Keratinocyte (primary cell): ENCODE data around the gene CMSS1. TPM values are rescaled to one million over a fixed set of nuclear protein-coding genes. Genes with fewer than 3 reads are reported as not detected.

Experiments used
- DNase-seq: peaks from one replicate; pipeline ENCODE4 v3.0.0-alpha.2; 2011; ENCODE audit warnings: low read depth, missing footprints, low spot score
- FAIRE-seq: peaks from 2 replicates; lab custom pipeline; 2011; peaks lifted over from hg19 to GRCh38; lab: Jason Lieb, UNC
- H2AFZ ChIP-seq: 2 replicates; pipeline ENCODE4 v1.6.0; 2012; ENCODE audit warnings: low read length, control low read depth, inconsistent platforms; ENCODE audit not compliant: control insufficient read depth
- H3K27ac ChIP-seq: 2 replicates; pipeline ENCODE4 v1.5.1; 2011; ENCODE audit warnings: low read length; ENCODE audit not compliant: control insufficient read depth, insufficient read depth
- H3K27me3 ChIP-seq: 3 replicates; pipeline ENCODE4 v1.6.0; 2011; ENCODE audit warnings: low read length; ENCODE audit not compliant: control insufficient read depth, insufficient read depth; ENCODE audit errors: extremely low read depth
- H3K36me3 ChIP-seq, 2 experiments: 2 replicates in 1 of 2; 3 replicates in 1 of 2; pipeline ENCODE4 v1.5.1; 2011; ENCODE audit warnings: low read length in 2 of 2, mild to moderate bottlenecking in 1 of 2; ENCODE audit not compliant: control insufficient read depth in 2 of 2, insufficient read depth in 2 of 2; ENCODE audit errors: extremely low read depth in 1 of 2
- H3K4me1 ChIP-seq: 3 replicates; pipeline ENCODE4 v1.5.1; 2011; ENCODE audit warnings: low read length; ENCODE audit not compliant: control insufficient read depth, insufficient read depth; ENCODE audit errors: extremely low read depth
- H3K4me2 ChIP-seq: 3 replicates; pipeline ENCODE4 v1.6.0; 2011; ENCODE audit warnings: low read depth, low read length; ENCODE audit not compliant: control insufficient read depth, insufficient read depth; ENCODE audit errors: extremely low read depth
- H3K4me3 ChIP-seq, 3 experiments: fragments of 200-600 bp in 1 of 3; sonication (generic) in 1 of 3; 2 replicates in 2 of 3; 3 replicates in 1 of 3; pipeline ENCODE4 v1.5.1; 2011 to 2016; ENCODE audit warnings: low read length in 3 of 3, mild to moderate bottlenecking in 3 of 3, control low read depth in 2 of 3, inconsistent platforms in 1 of 3, low read depth in 1 of 3, mixed read lengths in 1 of 3, mixed run types in 1 of 3, moderate library complexity in 1 of 3; ENCODE audit not compliant: control insufficient read depth in 2 of 3, insufficient read depth in 2 of 3; ENCODE audit errors: extremely low read depth in 1 of 3
- H3K79me2 ChIP-seq: 2 replicates; pipeline ENCODE4 v1.6.0; 2012; ENCODE audit warnings: low read length; ENCODE audit not compliant: control insufficient read depth, insufficient read depth
- H3K9ac ChIP-seq: 3 replicates; pipeline ENCODE4 v1.6.0; 2011; ENCODE audit warnings: low read length; ENCODE audit not compliant: control insufficient read depth, insufficient read depth; ENCODE audit errors: extremely low read depth
- H3K9me1 ChIP-seq: 3 replicates; pipeline ENCODE4 v1.6.0; 2011; ENCODE audit warnings: low read length; ENCODE audit not compliant: control insufficient read depth, insufficient read depth; ENCODE audit errors: extremely low read depth
- H3K9me3 ChIP-seq: 2 replicates; pipeline ENCODE4 v1.5.1; 2012; ENCODE audit warnings: low read depth, low read length; ENCODE audit not compliant: control insufficient read depth
- H4K20me1 ChIP-seq: 3 replicates; pipeline ENCODE4 v1.6.0; 2011; ENCODE audit warnings: low read length; ENCODE audit not compliant: control insufficient read depth, insufficient read depth; ENCODE audit errors: extremely low read depth
- CTCF ChIP-seq, 3 experiments: IDR thresholded peaks in 1 of 3; conservative IDR thresholded peaks in 1 of 3; optimal IDR thresholded peaks in 1 of 3; 2 replicates in 2 of 3; 3 replicates in 1 of 3; pipeline versions ENCODE3 to v1.5.1; 2011; ENCODE audit warnings: low read length in 3 of 3, mild to moderate bottlenecking in 3 of 3, moderate library complexity in 2 of 3, control low read depth in 1 of 3, inconsistent platforms in 1 of 3; ENCODE audit not compliant: insufficient read depth in 2 of 3; ENCODE audit errors: extremely low read depth in 1 of 3
- EZH2 ChIP-seq: IDR thresholded peaks from one replicate; pipeline ENCODE4 v1.6.1; 2012; ENCODE audit warnings: inconsistent platforms, mild to moderate bottlenecking, low read length, moderate library complexity
- dilution Hi-C: fragments of 300-500 bp; cut with MboI; formaldehyde crosslinking; loops from one replicate; pipeline ENCODE4 v1.7.0; 2020; ENCODE audit warnings: low sequenced_read_pairs; ENCODE audit not compliant: extremely low pct_ligation_motif_present
- polyA plus RNA-seq, 5 experiments: library from polyadenylated mRNA; depleted of rRNA in 3 of 5; stranded (reverse) in 3 of 5; stranded (forward) in 1 of 5; unstranded in 1 of 5; fragments of >200 nt; gene quantifications; 1 replicate in 1 of 5; 2 replicates in 3 of 5; 3 replicates in 1 of 5; pipeline versions ENCODE4 v1.2.1 to v1.2.3, GENCODE V29; 2011 to 2012; ENCODE audit warnings: missing spikeins in 2 of 5, low read depth in 1 of 5, low replicate concordance in 1 of 5

CMSS1 gene
- polyA plus RNA-seq, 1 donor (not counting 4 experiments of a cell fraction or from before 2014, with no cell fraction given) = 37.2 TPM

- no peak overlapping the region for H3K27ac ChIP-seq
- H3K27me3 ChIP-seq = no peaks in the 10 kb centered on the region
- H4K20me1 ChIP-seq = no peaks in the 10 kb centered on the region
- H2AFZ ChIP-seq = no peak overlapping the region
- no peak for TF ChIP-seq CTCF (optimal IDR thresholded peaks at IDR 0.05 in 1 of 3, IDR thresholded peaks at IDR 0.05 in 1 of 3, conservative IDR thresholded peaks at IDR 0.05 in 1 of 3; ENCODE audit: extremely low read depth in 1 of 3, insufficient read depth in 2 of 3, low read length in 3 of 3)
- no peak for TF ChIP-seq EZH2
- H3K4me1 ChIP-seq = no peaks in the 10 kb centered on the region
- no peak overlapping the region for H3K4me3 ChIP-seq
- H3K9me3 ChIP-seq = no peaks in the 10 kb centered on the region
- no peak for DNase-seq
- no peaks in the 10 kb centered on the region for H3K9me1 ChIP-seq
- H3K4me2 ChIP-seq = no peak overlapping the region
- dilution Hi-C loops = no loop called here
- FAIRE-seq = no peak
- no peak overlapping the region for H3K9ac ChIP-seq
- peaks cover 0 to 3% of the 10 kb centered on the region in 2 experiments for H3K36me3 ChIP-seq
- no peaks in the 10 kb centered on the region for H3K79me2 ChIP-seq
Measured at GRCh38 chr3:100149713-100150415, 332.2 kb downstream of the CMSS1 start.

GRCh38 chr3:100150473-100150872 lies 332.8 kb downstream of the CMSS1 start:
- H3K79me2 ChIP-seq = no peaks in the 10 kb centered on the region
- no peak overlapping the region for H3K9ac ChIP-seq
- H2AFZ ChIP-seq = no peak overlapping the region
- no peaks in the 10 kb centered on the region for H3K9me3 ChIP-seq
- dilution Hi-C loops = no loop called here
- H3K4me2 ChIP-seq = no peak overlapping the region
- peaks cover 0 to 3% of the 10 kb centered on the region in 2 experiments for H3K36me3 ChIP-seq
- DNase-seq (no peak), FAIRE-seq (no peak)
- H3K4me3 ChIP-seq = no peak overlapping the region
- H4K20me1 ChIP-seq = no peaks in the 10 kb centered on the region
- no peaks in the 10 kb centered on the region for H3K9me1 ChIP-seq
- no peaks in the 10 kb centered on the region for H3K27me3 ChIP-seq
- no peak overlapping the region for H3K27ac ChIP-seq
- TF ChIP-seq CTCF (optimal IDR thresholded peaks at IDR 0.05 in 1 of 3, IDR thresholded peaks at IDR 0.05 in 1 of 3, conservative IDR thresholded peaks at IDR 0.05 in 1 of 3; ENCODE audit: extremely low read depth in 1 of 3, insufficient read depth in 2 of 3, low read length in 3 of 3) (no peak), EZH2 (no peak)
- H3K4me1 ChIP-seq = no peaks in the 10 kb centered on the region
